Measurements from ENCODE around the gene SLC1A7.

Gene SLC1A7

DNA sequence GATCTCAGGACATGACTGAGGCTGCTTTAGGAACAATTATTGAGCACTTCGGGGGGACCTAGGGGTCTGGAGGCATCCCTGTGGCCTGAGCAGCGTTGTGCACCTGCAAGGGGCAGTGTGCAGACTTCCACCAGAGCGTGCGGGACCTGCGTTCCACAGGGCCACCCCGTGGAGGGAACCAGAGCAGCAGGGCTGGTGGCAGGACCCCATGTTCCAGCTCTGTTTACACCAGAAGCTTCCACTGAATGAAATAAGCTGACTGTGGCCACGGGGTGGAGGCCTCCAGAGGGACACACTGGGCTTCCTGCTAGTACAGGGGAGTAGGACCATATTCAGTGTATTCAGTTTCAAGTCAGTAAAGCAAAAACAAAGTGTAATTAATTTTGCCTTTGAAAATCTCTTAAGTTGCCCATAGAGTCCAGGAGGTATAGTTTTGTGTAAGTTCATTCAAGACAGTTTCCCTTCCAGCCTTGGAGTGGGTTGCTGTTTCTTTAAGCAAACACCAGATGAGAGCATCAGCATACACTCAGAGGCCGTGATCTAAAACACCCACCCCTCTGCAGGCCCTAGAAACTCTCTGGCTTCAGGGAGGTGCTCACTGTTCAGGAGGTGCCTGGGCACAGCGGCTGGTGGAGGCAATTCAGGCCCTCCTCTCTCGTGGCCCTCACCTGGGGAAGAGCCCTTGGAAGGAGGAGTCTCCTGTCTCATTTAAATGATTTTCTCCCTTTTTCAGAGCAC lies 16.6 kb downstream of the SLC1A7 start:
- Histone ChIP-seq H3K27me3 (ENCODE audit: control insufficient read depth, insufficient read depth, low read length) (no peaks in the 10 kb centered on the region), H3K27ac (ENCODE audit: low read length) (no peak overlapping the region), H3K36me3 (ENCODE audit: control insufficient read depth, insufficient read depth, low read length) (no peaks in the 10 kb centered on the region), H3K4me1 (ENCODE audit: control insufficient read depth, insufficient read depth, low read length) (peaks cover 3% of the 10 kb centered on the region; the same call in 1 of the 2 replicates), H3K9me3 (ENCODE audit: control insufficient read depth, insufficient read depth, low read length) (no peaks in the 10 kb centered on the region), H3K4me3 (ENCODE audit: low read length) (no peak overlapping the region)
- WGBS (ENCODE audit: insufficient coverage, insufficient read length) = no CpG with 5 or more reads among the region's 10 CpGs
- no peak for DNase-seq (ENCODE audit: low read depth, low spot score)

DNA sequence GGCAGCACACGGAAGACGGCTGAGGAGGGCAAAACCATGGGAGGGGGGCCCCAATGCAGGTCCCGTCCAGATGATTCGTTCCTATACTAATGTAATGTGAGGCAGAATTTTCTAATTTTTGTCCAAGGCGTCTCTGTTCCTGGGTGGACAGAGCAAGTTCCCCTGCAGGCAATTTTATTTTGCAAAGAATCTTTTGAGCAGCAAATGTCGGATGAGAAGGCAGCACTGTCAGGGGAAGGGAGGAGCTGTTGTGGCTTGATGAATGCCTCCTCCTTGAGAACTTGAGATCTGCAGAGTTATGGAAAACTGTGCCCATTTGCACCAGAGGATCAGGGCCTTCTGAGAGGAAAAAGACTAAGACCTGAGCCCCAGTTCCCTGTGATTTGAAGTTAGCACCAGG lies 17.3 kb downstream of the SLC1A7 start:
- WGBS (ENCODE audit: insufficient coverage, insufficient read length) = no CpG with 5 or more reads among the region's 6 CpGs
- Histone ChIP-seq H3K9me3 (ENCODE audit: control insufficient read depth, insufficient read depth, low read length) (no peaks in the 10 kb centered on the region), H3K4me1 (ENCODE audit: control insufficient read depth, insufficient read depth, low read length) (peaks cover 6% of the 10 kb centered on the region), H3K27ac (ENCODE audit: low read length) (no peak overlapping the region), H3K36me3 (ENCODE audit: control insufficient read depth, insufficient read depth, low read length) (no peaks in the 10 kb centered on the region), H3K4me3 (ENCODE audit: low read length) (no peak overlapping the region), H3K27me3 (ENCODE audit: control insufficient read depth, insufficient read depth, low read length) (no peaks in the 10 kb centered on the region)
- no peak for DNase-seq (ENCODE audit: low read depth, low spot score)

DNA sequence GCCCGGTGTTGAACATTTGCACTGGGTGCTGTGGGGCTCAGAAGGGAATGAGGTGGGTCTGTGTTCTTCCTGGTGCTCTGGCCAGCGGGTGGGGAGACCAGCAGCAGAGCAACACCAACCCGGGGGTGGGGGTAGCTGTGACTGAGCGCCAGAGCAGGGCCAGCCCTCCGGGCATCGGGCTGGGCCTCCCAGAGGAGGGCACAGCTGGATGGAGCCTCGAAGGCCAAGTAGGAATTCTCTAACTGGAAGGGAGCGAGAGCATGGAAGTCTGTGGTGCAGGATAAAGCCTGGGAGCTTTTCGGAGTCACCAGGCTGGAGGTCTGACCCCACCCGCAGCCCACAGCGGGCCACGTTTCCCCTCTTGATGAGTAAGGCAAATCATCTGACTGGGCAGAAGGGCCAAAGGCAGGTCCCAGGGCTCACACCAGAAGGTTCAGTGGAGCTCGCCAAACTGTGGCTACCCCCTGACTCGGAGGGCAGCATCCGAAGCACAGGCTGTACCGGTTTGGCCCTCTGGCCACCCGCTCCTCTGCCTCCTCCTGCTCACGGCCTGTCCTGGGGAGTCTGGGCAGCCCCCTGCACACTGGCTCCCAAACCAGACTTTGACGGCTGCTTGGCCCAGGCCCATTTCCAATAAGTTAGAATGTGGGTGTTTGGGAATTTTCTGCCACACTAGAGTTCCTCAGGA lies 18.8 kb downstream of the SLC1A7 start:
- no CpG with 5 or more reads among the region's 19 CpGs for WGBS (ENCODE audit: insufficient coverage, insufficient read length)

DNA sequence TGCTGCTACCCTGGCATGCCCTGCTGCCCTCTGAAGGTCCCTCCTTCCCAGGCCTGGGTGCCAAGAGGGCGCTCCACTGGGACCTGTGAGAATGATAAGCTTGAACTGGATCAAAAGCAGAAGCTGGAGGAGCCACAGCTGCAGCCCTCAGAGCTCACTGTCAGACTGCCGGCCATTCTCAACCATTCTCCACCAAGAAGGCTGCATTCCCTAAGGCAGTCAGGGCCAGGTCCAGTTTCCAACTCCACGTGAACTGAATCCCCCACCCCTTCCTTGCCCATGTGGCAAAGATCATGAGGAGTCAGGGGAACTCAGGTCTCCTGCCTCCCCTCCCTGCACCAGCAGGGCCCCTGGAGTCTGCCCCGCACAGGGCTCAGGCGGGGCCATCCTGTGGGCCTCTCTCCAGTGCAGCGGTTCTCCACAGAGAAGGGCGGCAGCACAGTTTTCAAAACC lies 19.5 kb downstream of the SLC1A7 start:
- H3K4me3 ChIP-seq (ENCODE audit: low read length) = no peak overlapping the region
- no peak for DNase-seq (ENCODE audit: low read depth, low spot score)
- H3K27ac ChIP-seq (ENCODE audit: low read length) = no peak overlapping the region
- H3K36me3 ChIP-seq (ENCODE audit: control insufficient read depth, insufficient read depth, low read length) = no peaks in the 10 kb centered on the region
- WGBS (ENCODE audit: insufficient coverage, insufficient read length) = no CpG with 5 or more reads among the region's 7 CpGs
- peaks cover 10% of the 10 kb centered on the region for H3K4me1 ChIP-seq (ENCODE audit: control insufficient read depth, insufficient read depth, low read length)
- H3K27me3 ChIP-seq (ENCODE audit: control insufficient read depth, insufficient read depth, low read length) = no peaks in the 10 kb centered on the region
- no peaks in the 10 kb centered on the region for H3K9me3 ChIP-seq (ENCODE audit: control insufficient read depth, insufficient read depth, low read length)

More for the DNA sequence above, 18.8 kb downstream of the SLC1A7 start:
- Histone ChIP-seq H3K9me3 (ENCODE audit: control insufficient read depth, insufficient read depth, low read length) (no peaks in the 10 kb centered on the region), H3K4me3 (ENCODE audit: low read length) (no peak overlapping the region), H3K36me3 (ENCODE audit: control insufficient read depth, insufficient read depth, low read length) (no peaks in the 10 kb centered on the region), H3K4me1 (ENCODE audit: control insufficient read depth, insufficient read depth, low read length) (peaks cover 10% of the 10 kb centered on the region), H3K27ac (ENCODE audit: low read length) (no peak overlapping the region), H3K27me3 (ENCODE audit: control insufficient read depth, insufficient read depth, low read length) (no peaks in the 10 kb centered on the region)
- DNase-seq (ENCODE audit: low read depth, low spot score) = no peak

DNA sequence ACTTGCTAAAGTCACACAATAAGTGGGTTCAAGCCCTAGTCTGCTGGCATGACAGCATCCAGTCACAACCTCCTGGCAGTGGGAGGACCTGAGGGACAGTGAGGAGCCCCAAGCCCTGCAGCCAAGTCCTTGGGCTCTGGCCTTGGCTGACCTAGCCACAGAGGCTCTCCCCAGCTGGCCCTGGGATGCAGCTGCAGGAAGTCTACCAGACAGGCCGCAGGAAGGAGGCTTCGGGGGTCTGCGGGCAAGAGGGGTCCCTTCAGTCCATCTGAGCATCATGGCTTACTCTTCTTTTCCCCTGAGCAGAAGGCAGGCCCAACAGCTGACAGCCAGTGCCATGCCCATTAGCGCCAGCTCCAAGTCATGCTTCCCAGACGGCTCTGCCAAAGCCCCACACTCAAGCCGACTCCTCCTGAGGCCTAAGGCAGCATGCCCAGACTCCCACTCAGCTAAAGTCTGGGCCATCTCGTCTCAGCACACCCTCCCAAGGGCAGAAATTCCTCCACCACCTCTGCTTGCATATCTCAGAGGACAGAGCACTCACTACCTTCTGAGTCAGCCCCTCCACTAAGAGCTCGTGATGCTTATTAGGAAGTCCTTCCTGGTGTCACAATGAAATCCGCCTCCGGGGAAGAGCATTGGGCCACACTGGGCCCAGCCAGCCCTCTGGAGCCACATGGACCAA lies 20.1 kb downstream of the SLC1A7 start:
- DNase-seq (ENCODE audit: low read depth, low spot score) = no peak
- no peak overlapping the region for H3K27ac ChIP-seq (ENCODE audit: low read length)
- H3K9me3 ChIP-seq (ENCODE audit: control insufficient read depth, insufficient read depth, low read length) = no peaks in the 10 kb centered on the region
- H3K4me1 ChIP-seq (ENCODE audit: control insufficient read depth, insufficient read depth, low read length) = peaks cover 10% of the 10 kb centered on the region
- H3K36me3 ChIP-seq (ENCODE audit: control insufficient read depth, insufficient read depth, low read length) = no peaks in the 10 kb centered on the region
- no CpG with 5 or more reads among the region's 10 CpGs for WGBS (ENCODE audit: insufficient coverage, insufficient read length)
- no peak overlapping the region for H3K4me3 ChIP-seq (ENCODE audit: low read length)
- H3K27me3 ChIP-seq (ENCODE audit: control insufficient read depth, insufficient read depth, low read length) = no peaks in the 10 kb centered on the region

DNA sequence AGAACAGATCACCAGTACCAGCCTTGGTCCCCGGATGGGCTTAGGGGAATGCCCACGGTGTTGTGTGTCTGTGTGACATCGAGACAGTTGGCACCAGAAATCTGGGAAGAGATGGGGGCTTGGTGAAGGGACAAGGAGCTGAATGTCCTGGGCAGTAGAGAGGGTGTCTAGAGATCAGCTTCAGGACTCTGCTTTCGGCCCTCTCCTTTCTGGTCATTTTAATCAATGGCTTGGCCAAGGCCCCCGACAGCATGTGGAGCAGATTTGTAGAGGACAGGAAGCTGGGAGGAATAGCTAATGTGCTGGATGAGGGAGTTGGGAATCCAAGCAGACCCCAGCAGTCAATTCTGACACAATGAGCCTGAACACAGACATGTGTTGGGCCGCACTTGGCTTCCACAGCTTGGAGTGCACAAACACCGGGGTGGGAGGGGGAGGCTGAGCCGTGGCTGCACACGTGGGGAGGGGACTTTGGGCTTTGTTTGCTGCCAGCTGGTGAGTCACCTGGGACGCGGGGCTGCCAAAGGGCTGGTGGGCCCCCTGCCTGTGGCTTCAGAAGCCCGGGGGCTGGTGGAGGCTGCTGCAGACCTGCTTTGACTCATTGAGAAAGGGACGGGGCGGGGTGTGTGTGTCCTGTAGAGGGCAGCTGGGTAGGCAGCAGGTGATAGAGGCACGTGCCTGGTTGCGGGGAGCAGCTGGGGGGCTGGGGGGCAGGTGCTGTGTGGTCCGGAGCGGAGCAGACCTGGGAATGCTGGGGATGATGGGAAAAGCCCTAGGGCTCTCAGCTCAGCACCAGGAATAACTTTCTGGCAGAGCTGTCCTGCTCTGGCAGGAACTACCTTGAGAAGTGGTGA lies 20.9 kb downstream of the SLC1A7 start:
- Histone ChIP-seq H3K36me3 (ENCODE audit: control insufficient read depth, insufficient read depth, low read length) (no peaks in the 10 kb centered on the region), H3K27ac (ENCODE audit: low read length) (no peak overlapping the region), H3K4me1 (ENCODE audit: control insufficient read depth, insufficient read depth, low read length) (peaks cover 10% of the 10 kb centered on the region), H3K9me3 (ENCODE audit: control insufficient read depth, insufficient read depth, low read length) (no peaks in the 10 kb centered on the region), H3K4me3 (ENCODE audit: low read length) (no peak overlapping the region), H3K27me3 (ENCODE audit: control insufficient read depth, insufficient read depth, low read length) (no peaks in the 10 kb centered on the region)
- no peak for DNase-seq (ENCODE audit: low read depth, low spot score)
- WGBS (ENCODE audit: insufficient coverage, insufficient read length) = no CpG with 5 or more reads among the region's 18 CpGs

DNA sequence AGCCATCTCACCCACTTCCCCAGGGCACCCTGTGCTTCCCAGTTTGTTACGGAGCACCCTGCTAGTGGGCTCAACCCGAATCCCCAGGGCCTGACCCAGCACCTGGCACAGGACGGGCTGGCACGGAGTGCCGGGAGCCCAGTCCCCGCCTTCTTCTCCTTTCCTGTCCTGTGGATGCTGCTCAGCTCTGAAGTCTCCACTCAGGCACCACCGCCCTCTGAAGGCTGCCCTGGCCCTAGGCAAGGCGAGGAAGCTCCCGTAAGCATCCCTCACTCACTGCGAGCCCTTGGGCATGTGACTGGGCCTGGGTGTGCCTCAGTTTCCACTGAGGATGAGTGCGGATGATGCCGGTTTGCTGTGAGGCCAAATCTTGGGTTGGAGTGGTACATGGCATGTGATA lies 21.8 kb downstream of the SLC1A7 start:
- Histone ChIP-seq H3K27ac (ENCODE audit: low read length) (no peak overlapping the region), H3K4me1 (ENCODE audit: control insufficient read depth, insufficient read depth, low read length) (peaks cover 13% of the 10 kb centered on the region), H3K36me3 (ENCODE audit: control insufficient read depth, insufficient read depth, low read length) (no peaks in the 10 kb centered on the region), H3K9me3 (ENCODE audit: control insufficient read depth, insufficient read depth, low read length) (no peaks in the 10 kb centered on the region), H3K4me3 (ENCODE audit: low read length) (no peak overlapping the region), H3K27me3 (ENCODE audit: control insufficient read depth, insufficient read depth, low read length) (no peaks in the 10 kb centered on the region)
- DNase-seq (ENCODE audit: low read depth, low spot score) = no peak
- WGBS (ENCODE audit: insufficient coverage, insufficient read length) = no CpG with 5 or more reads among the region's 12 CpGs

DNA sequence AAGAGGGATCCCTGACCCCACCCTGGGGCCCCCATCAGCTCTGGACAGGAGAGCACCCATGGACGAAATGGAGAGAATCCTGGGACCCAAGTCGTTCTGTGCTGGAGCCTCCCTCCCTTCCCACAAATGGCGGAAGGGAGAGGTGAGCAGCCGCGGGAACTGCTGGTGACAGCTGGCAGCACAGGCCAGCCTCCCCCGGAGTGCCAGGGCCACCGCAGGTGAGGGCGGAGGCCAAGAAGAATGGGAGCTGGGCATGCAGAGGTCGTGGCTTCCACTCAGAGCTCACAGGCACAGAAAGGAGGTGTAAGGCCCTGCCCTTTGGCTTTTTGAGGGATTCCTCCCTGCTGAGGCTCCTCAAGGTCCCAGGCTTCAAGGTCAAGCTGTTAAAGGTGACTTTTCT lies 24.6 kb downstream of the SLC1A7 start:
- H3K27me3 ChIP-seq (ENCODE audit: control insufficient read depth, insufficient read depth, low read length) = no peaks in the 10 kb centered on the region
- no peak overlapping the region for H3K27ac ChIP-seq (ENCODE audit: low read length)
- H3K36me3 ChIP-seq (ENCODE audit: control insufficient read depth, insufficient read depth, low read length) = no peaks in the 10 kb centered on the region
- peaks cover 14% of the 10 kb centered on the region for H3K4me1 ChIP-seq (ENCODE audit: control insufficient read depth, insufficient read depth, low read length)
- DNase-seq (ENCODE audit: low read depth, low spot score) = no peak
- no peaks in the 10 kb centered on the region for H3K9me3 ChIP-seq (ENCODE audit: control insufficient read depth, insufficient read depth, low read length)
- no CpG with 5 or more reads among the region's 9 CpGs for WGBS (ENCODE audit: insufficient coverage, insufficient read length)
- no peak overlapping the region for H3K4me3 ChIP-seq (ENCODE audit: low read length)

DNA sequence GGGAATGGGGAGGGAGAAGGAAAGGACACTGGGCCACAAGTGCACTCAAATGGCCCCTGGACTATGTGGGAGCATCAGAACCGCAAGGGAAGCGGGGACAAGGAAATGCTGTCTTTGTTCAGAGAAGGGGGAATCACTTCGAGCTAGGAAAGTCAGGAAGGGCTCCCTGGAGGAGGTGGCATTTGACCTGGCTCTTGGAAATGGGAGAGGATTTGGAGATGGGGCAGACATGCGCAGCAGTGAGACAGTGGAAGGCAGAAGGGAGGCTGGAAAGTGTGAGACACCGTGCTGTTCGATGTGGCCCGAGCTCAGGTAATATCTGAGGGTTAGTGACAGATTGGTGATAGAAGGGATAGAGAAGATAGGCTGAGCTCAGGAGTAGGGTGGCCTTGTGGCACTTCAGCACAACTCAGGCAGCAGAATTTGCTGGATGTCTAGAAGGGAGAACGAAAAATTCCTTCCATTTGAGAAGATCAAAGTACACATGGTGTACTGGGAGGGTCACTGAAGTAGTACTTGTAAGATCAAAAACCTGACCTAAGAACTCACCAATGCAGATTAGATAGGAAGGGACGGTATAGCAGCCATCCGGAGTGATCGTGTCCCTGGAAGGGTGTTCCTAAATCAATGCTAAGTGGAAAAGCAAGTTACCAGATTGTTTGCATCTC lies 25.4 kb downstream of the SLC1A7 start:
- no peak for DNase-seq (ENCODE audit: low read depth, low spot score)
- H3K27ac ChIP-seq (ENCODE audit: low read length) = no peak overlapping the region
- no peaks in the 10 kb centered on the region for H3K36me3 ChIP-seq (ENCODE audit: control insufficient read depth, insufficient read depth, low read length)
- no peaks in the 10 kb centered on the region for H3K9me3 ChIP-seq (ENCODE audit: control insufficient read depth, insufficient read depth, low read length)
- no peaks in the 10 kb centered on the region for H3K27me3 ChIP-seq (ENCODE audit: control insufficient read depth, insufficient read depth, low read length)
- H3K4me1 ChIP-seq (ENCODE audit: control insufficient read depth, insufficient read depth, low read length) = peaks cover 14% of the 10 kb centered on the region
- WGBS (ENCODE audit: insufficient coverage, insufficient read length) = no CpG with 5 or more reads among the region's 11 CpGs
- no peak overlapping the region for H3K4me3 ChIP-seq (ENCODE audit: low read length)

Data from iPS DF 6.9 (cell line).